Neural cell (in vitro differentiated cells): ENCODE results near the gene CASZ1. TPM values are rescaled to one million over a fixed set of nuclear protein-coding genes. Genes with fewer than 3 reads are reported as not detected.

Source experiments
- H2AFZ ChIP-seq: fragments of 200-600, 300-800 bp; sonication (generic), shearing (Covaris generic); 2 replicates; pipeline ENCODE4 v1.6.0; 2014; ENCODE audit warnings: low read depth, mild to moderate bottlenecking, antibody characterized with exemption, low read length, moderate library complexity
- H3F3A ChIP-seq: fragments of 200-600 bp; shearing (Covaris generic); 2 replicates; pipeline ENCODE4 v1.6.1; 2016; ENCODE audit warnings: mild to moderate bottlenecking, moderate library complexity, mixed read lengths, antibody characterized with exemption, low read length; ENCODE audit not compliant: insufficient read depth, poor library complexity, severe bottlenecking
- H3K27ac ChIP-seq: fragments of 200-600, 300-800 bp; sonication (generic), shearing (Covaris generic); 2 replicates; pipeline ENCODE4 v1.5.1; 2014; ENCODE audit warnings: mild to moderate bottlenecking, low read length, moderate library complexity
- H3K27me3 ChIP-seq: fragments of 300-800, 200-600 bp; sonication (generic), shearing (Covaris generic); 2 replicates; pipeline ENCODE4 v1.6.0; 2014; ENCODE audit warnings: mild to moderate bottlenecking, low read depth, low read length, moderate library complexity; ENCODE audit not compliant: insufficient read depth
- H3K36me3 ChIP-seq: fragments of 300-800, 200-600 bp; sonication (generic), shearing (Covaris generic); 2 replicates; pipeline ENCODE4 v1.5.1; 2014; ENCODE audit warnings: mild to moderate bottlenecking, antibody characterized with exemption, low read length, moderate library complexity; ENCODE audit not compliant: insufficient read depth
- H3K4me2 ChIP-seq: fragments of 300-800, 200-600 bp; sonication (generic), shearing (Covaris generic); 2 replicates; pipeline ENCODE4 v1.6.0; 2014; ENCODE audit warnings: mild to moderate bottlenecking, low read length
- H3K4me3 ChIP-seq: fragments of 300-800, 200-600 bp; sonication (generic), shearing (Covaris generic); 2 replicates; pipeline ENCODE4 v1.5.1; 2014; ENCODE audit warnings: mild to moderate bottlenecking, low read length, moderate library complexity
- H3K79me2 ChIP-seq: fragments of 200-600 bp; shearing (Covaris generic); replicated peaks from 2 replicates; pipeline ENCODE4 v1.6.0; 2014; ENCODE audit warnings: mild to moderate bottlenecking, low read length, moderate library complexity; ENCODE audit not compliant: insufficient read depth
- H3K9ac ChIP-seq: fragments of 300-800, 200-600 bp; sonication (generic), shearing (Covaris generic); 2 replicates; pipeline ENCODE4 v1.6.1; 2016; ENCODE audit warnings: mild to moderate bottlenecking, low read length, mixed read lengths
- H3K9me2 ChIP-seq: fragments of 200-600 bp; shearing (Covaris generic); 2 replicates; pipeline ENCODE4 v1.6.1; 2016; ENCODE audit warnings: mild to moderate bottlenecking, low read length, mixed read lengths; ENCODE audit not compliant: insufficient read depth
- H3K9me3 ChIP-seq: fragments of 200-600, 300-800 bp; sonication (generic), shearing (Covaris generic); 2 replicates; pipeline ENCODE4 v1.6.1; 2016; ENCODE audit warnings: mild to moderate bottlenecking, mixed run types, low read length, moderate library complexity, mixed read lengths
- H4K20me1 ChIP-seq: fragments of 200-600 bp; shearing (Covaris generic); 2 replicates; pipeline ENCODE4 v1.6.1; 2016; ENCODE audit warnings: mild to moderate bottlenecking, mixed run types; ENCODE audit not compliant: insufficient read depth
- CTCF ChIP-seq: fragments of 450-650 bp; IDR thresholded peaks from 2 replicates; pipeline ENCODE4 v1.5.1; 2014; ENCODE audit warnings: antibody characterized with exemption, mild to moderate bottlenecking, moderate library complexity; ENCODE audit not compliant: poor library complexity, severe bottlenecking
- EP300 ChIP-seq: fragments of 450-650 bp; conservative IDR thresholded peaks from 2 replicates; pipeline ENCODE4 v1.6.1; 2014; ENCODE audit warnings: antibody characterized with exemption, mild to moderate bottlenecking, moderate library complexity; ENCODE audit not compliant: poor library complexity, severe bottlenecking
- EZH2 ChIP-seq: fragments of 200-600, 300-800 bp; shearing (Covaris generic), sonication (generic); IDR thresholded peaks from 2 replicates; pipeline ENCODE4 v1.6.1; 2014; ENCODE audit warnings: antibody characterized with exemption, low read length, borderline replicate concordance, mild to moderate bottlenecking; ENCODE audit not compliant: insufficient read depth, poor library complexity, severe bottlenecking
- MXI1 ChIP-seq: fragments of 450-650 bp; conservative IDR thresholded peaks from 2 replicates; pipeline ENCODE4 v1.6.1; 2014; ENCODE audit warnings: antibody characterized with exemption, mild to moderate bottlenecking; ENCODE audit not compliant: poor library complexity, severe bottlenecking
- POLR2AphosphoS5 ChIP-seq: IDR thresholded peaks from 2 replicates; pipeline ENCODE4 v1.6.1; 2012
- RAD21 ChIP-seq: fragments of 450-650 bp; conservative IDR thresholded peaks from 2 replicates; pipeline ENCODE4 v1.6.1; 2014; ENCODE audit warnings: antibody characterized with exemption, mild to moderate bottlenecking, moderate library complexity
- SMC3 ChIP-seq: fragments of 450-650 bp; conservative IDR thresholded peaks from 2 replicates; pipeline ENCODE4 v1.6.1; 2014; ENCODE audit warnings: antibody characterized with exemption, mild to moderate bottlenecking, moderate library complexity; ENCODE audit not compliant: poor library complexity
- TAF1 ChIP-seq: IDR thresholded peaks from 2 replicates; pipeline ENCODE4 v1.6.1; 2012; ENCODE audit warnings: low read depth
- polyA plus RNA-seq: library from polyadenylated mRNA; depleted of rRNA; stranded (reverse); fragments of >200 nt; gene quantifications from 2 replicates; pipeline ENCODE4 v1.2.3, GENCODE V29; 2014
- TF ChIP-seq, protein P1 (sequence below): IDR thresholded peaks from 2 replicates; pipeline ENCODE4 v1.6.1; 2012; ENCODE audit warnings: borderline replicate concordance

CASZ1 gene
- polyA plus RNA-seq, 1 donor from 2014 or later: 0.27 TPM

DNA sequence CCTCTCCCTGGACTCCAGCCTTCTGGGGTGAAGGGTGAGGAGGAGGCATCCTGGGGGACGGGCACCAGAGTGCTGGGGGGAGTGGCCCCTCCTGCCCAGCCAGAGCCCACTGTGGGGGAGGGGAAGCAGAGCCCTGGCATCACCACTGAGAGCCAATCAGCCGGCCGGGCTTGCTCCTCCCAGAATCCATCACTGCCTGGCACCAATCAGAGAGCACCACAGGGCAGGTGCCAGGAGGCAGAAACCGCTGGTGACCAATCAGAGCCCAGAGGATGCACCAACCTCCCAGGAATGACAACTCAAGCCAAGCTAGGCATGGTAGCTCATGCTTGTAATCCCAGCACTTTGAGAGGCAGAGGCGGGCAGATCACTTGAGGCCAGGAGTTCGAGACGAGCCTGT lies 27.9 kb downstream of the CASZ1 start:
- no peak overlapping the region for H3K9ac ChIP-seq
- no peaks in the 10 kb centered on the region for H3K27me3 ChIP-seq
- H3K9me3 ChIP-seq: no peaks in the 10 kb centered on the region
- no peaks in the 10 kb centered on the region for H3F3A ChIP-seq
- no peaks in the 10 kb centered on the region for H3K79me2 ChIP-seq
- H4K20me1 ChIP-seq: no peaks in the 10 kb centered on the region
- no peak overlapping the region for H3K27ac ChIP-seq
- H3K36me3 ChIP-seq: no peaks in the 10 kb centered on the region
- H3K4me3 ChIP-seq: no peak overlapping the region
- TF ChIP-seq TAF1 (no peak), SMC3 (no peak), POLR2AphosphoS5 (no peak), RAD21 (no peak), EP300 (no peak), EZH2 (no peak), MXI1 (no peak), CTCF (no peak)
- TF ChIP-seq, protein P1, sequence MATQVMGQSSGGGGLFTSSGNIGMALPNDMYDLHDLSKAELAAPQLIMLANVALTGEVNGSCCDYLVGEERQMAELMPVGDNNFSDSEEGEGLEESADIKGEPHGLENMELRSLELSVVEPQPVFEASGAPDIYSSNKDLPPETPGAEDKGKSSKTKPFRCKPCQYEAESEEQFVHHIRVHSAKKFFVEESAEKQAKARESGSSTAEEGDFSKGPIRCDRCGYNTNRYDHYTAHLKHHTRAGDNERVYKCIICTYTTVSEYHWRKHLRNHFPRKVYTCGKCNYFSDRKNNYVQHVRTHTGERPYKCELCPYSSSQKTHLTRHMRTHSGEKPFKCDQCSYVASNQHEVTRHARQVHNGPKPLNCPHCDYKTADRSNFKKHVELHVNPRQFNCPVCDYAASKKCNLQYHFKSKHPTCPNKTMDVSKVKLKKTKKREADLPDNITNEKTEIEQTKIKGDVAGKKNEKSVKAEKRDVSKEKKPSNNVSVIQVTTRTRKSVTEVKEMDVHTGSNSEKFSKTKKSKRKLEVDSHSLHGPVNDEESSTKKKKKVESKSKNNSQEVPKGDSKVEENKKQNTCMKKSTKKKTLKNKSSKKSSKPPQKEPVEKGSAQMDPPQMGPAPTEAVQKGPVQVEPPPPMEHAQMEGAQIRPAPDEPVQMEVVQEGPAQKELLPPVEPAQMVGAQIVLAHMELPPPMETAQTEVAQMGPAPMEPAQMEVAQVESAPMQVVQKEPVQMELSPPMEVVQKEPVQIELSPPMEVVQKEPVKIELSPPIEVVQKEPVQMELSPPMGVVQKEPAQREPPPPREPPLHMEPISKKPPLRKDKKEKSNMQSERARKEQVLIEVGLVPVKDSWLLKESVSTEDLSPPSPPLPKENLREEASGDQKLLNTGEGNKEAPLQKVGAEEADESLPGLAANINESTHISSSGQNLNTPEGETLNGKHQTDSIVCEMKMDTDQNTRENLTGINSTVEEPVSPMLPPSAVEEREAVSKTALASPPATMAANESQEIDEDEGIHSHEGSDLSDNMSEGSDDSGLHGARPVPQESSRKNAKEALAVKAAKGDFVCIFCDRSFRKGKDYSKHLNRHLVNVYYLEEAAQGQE: no peak
- H3K4me2 ChIP-seq: no peak overlapping the region
- H2AFZ ChIP-seq: no peak overlapping the region
- no peaks in the 10 kb centered on the region for H3K9me2 ChIP-seq

DNA sequence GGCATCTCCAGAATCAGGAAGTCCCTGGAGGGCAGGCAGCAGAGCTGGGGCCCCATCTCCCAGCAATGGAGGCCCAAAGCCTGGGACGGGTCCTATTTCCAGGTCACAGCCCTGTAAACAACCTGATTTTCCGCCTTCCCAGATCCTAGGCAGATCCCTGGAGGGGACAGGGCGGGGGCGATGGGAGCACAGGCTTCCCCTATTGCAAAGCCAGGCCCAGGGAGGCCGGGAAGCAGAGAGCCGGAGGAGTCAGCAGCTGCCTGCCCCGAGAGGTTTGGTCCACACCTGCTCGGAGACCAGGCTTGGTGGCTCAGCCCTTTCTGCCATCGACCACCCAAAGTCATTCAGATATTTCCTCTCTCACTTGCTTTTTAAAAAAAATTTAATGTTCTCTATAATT lies 29.2 kb downstream of the CASZ1 start:
- Histone ChIP-seq H3K27ac (no peak overlapping the region), H3K79me2 (no peaks in the 10 kb centered on the region), H3K36me3 (no peaks in the 10 kb centered on the region), H3K4me2 (no peak overlapping the region), H3K4me3 (no peak overlapping the region), H3K9ac (no peak overlapping the region), H4K20me1 (no peaks in the 10 kb centered on the region), H3K9me3 (no peaks in the 10 kb centered on the region), H3K27me3 (no peaks in the 10 kb centered on the region), H3K9me2 (no peaks in the 10 kb centered on the region), H2AFZ (no peak overlapping the region), H3F3A (no peaks in the 10 kb centered on the region)
- TF ChIP-seq TAF1: no peak
- TF ChIP-seq RAD21: no peak
- TF ChIP-seq MXI1: no peak
